PC-9 (cell line): ENCODE results near the gene FLNB. TPM values are rescaled to one million over a fixed set of nuclear protein-coding genes. Genes with fewer than 3 reads are reported as not detected.

Experiments
- BruUV-seq: library from RNA; stranded (reverse); fragments of 400-500 nt; replicated peaks from 2 replicates; lab custom pipeline; 2021; lab: Mats Ljungman, UMichigan
- CTCF ChIA-PET: fragments of 300-600 bp; sonication (Branson Sonifier 250); formaldehyde crosslinking; loops from one replicate; lab custom pipeline; 2022; ENCODE audit warnings: antibody characterized with exemption; lab: Charles Lee
- POLR2A ChIA-PET: fragments of 300-600 bp; sonication (Branson Sonifier 250); formaldehyde crosslinking; loops from one replicate; lab custom pipeline; 2022; ENCODE audit warnings: antibody characterized with exemption; ENCODE audit not compliant: unreplicated experiment; lab: Charles Lee
- DNase-seq, 2 experiments: peaks; one replicate each; pipeline versions ENCODE4 v3.0.0 to v3.0.0-alpha.2; 2015 to 2022; ENCODE audit warnings: mixed read lengths in 1 of 2
- H2AFZ ChIP-seq: fragments of 200-600 bp; sonication (generic); 2 replicates; pipeline ENCODE4 v1.8.1; 2017; ENCODE audit warnings: antibody characterized with exemption
- H3F3A ChIP-seq: fragments of 200-600 bp; sonication (generic); 2 replicates; pipeline ENCODE4 v1.8.1; 2017; ENCODE audit warnings: antibody characterized with exemption, mild to moderate bottlenecking, low read depth; ENCODE audit not compliant: insufficient read depth
- H3K27ac ChIP-seq: fragments of 200-600 bp; sonication (generic); 2 replicates; pipeline ENCODE4 v1.6.1; 2016; ENCODE audit warnings: mixed run types
- H3K27me3 ChIP-seq: fragments of 200-600 bp; sonication (generic); 2 replicates; pipeline ENCODE4 v1.6.1; 2016; ENCODE audit warnings: low read depth, mixed run types; ENCODE audit not compliant: insufficient read depth
- H3K36me3 ChIP-seq: fragments of 200-600 bp; sonication (generic); 2 replicates; pipeline ENCODE4 v1.6.1; 2016; ENCODE audit warnings: low read depth, mixed run types
- H3K4me1 ChIP-seq: fragments of 200-600 bp; sonication (generic); replicated peaks from 2 replicates; pipeline ENCODE4 v1.6.1; 2016; ENCODE audit warnings: mixed run types; ENCODE audit not compliant: insufficient read depth
- H3K4me2 ChIP-seq: fragments of 200-600 bp; sonication (generic); 2 replicates; pipeline ENCODE4 v1.6.1; 2017; ENCODE audit warnings: mixed run types
- H3K4me3 ChIP-seq: fragments of 200-600 bp; sonication (generic); 2 replicates; pipeline ENCODE4 v1.6.1; 2016; ENCODE audit warnings: mixed run types
- H3K79me2 ChIP-seq: fragments of 200-600 bp; sonication (generic); 2 replicates; pipeline ENCODE4 v1.6.1; 2017; ENCODE audit warnings: low read depth, mixed run types
- H3K9me2 ChIP-seq: fragments of 200-600 bp; sonication (generic); 2 replicates; pipeline ENCODE4 v1.8.1; 2017; ENCODE audit warnings: mild to moderate bottlenecking; ENCODE audit not compliant: insufficient read depth
- H3K9me3 ChIP-seq: fragments of 200-600 bp; sonication (generic); 2 replicates; pipeline ENCODE4 v1.8.1; 2016; ENCODE audit warnings: low read depth; ENCODE audit not compliant: insufficient read depth
- H4K20me1 ChIP-seq: fragments of 200-600 bp; sonication (generic); 2 replicates; pipeline ENCODE4 v1.8.1; 2017; ENCODE audit not compliant: insufficient read depth
- EZH2 ChIP-seq: fragments of 200-600 bp; sonication (generic); IDR thresholded peaks from 2 replicates; pipeline ENCODE4 v1.8.0; 2017; ENCODE audit warnings: antibody characterized with exemption, low read depth
- intact Hi-C: fragments of 100-400 bp; cut with micrococcal nuclease; formaldehyde crosslinking; loops from one replicate; pipeline ENCODE4 v1.10.0; 2022; ENCODE audit not compliant: unreplicated experiment
- total RNA-seq: library from RNA; stranded (reverse); gene quantifications from 2 replicates; pipeline ENCODE4 v1.2.3, GENCODE V29; 2021
- TF ChIP-seq, protein P1 (sequence below): fragments of 200-600 bp; sonication (generic); conservative IDR thresholded peaks from 2 replicates; pipeline ENCODE4 v1.6.1; 2017; ENCODE audit warnings: mixed run types, antibody characterized with exemption, mild to moderate bottlenecking, moderate library complexity

Gene FLNB
- total RNA-seq, 1 experiment from 2014 or later: 349 TPM

DNA sequence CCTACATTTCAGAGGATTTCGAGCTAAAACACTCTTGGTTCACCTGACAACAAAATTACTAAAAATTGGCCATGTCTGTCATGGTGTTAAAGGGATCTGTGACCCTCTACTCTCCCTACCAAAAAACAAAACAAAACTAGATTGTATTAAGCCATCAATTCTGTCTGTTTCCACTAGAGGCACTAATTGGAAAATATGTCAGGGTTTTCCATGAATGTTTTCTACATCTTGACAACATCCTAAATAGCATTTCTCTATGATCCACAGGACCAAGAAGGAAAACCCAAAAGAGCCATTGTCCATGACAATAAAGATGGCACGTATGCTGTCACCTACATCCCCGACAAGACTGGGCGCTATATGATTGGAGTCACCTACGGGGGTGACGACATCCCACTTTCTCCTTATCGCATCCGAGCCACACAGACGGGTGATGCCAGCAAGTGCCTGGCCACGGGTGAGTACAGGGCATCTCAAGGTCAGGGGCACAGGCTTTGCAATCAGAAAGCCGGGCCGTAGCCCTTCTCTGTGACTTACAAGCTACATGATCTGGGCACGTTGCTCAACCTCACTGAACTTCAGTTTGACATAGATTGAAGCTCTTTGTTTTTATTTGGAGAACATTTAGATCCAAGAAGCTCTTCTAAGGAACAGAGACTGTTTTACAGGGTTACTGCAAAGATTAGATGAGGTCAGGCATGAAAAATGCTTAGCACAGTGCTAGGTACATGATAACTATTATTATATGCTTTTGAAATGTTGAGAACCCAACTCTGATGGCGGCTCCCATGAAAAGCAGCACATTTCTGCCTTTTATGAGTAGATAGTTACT lies 127.7 kb downstream of the FLNB start:
- no peaks in the 10 kb centered on the region for H3K9me3 ChIP-seq
- peaks cover 16% of the 10 kb centered on the region; the same call in 1 of the 2 replicates for H3F3A ChIP-seq
- H3K27ac ChIP-seq: no peak overlapping the region
- H2AFZ ChIP-seq: no peak overlapping the region
- no peak overlapping the region for H3K4me3 ChIP-seq
- POLR2A ChIA-PET: no interaction called here
- H3K4me1 ChIP-seq: no peaks in the 10 kb centered on the region
- DNase-seq: no peak
- CTCF ChIA-PET: no interaction called here
- H3K27me3 ChIP-seq: no peaks in the 10 kb centered on the region
- peaks cover 15% of the 10 kb centered on the region; the same call in 1 of the 2 replicates for H4K20me1 ChIP-seq
- TF ChIP-seq, protein P1, sequence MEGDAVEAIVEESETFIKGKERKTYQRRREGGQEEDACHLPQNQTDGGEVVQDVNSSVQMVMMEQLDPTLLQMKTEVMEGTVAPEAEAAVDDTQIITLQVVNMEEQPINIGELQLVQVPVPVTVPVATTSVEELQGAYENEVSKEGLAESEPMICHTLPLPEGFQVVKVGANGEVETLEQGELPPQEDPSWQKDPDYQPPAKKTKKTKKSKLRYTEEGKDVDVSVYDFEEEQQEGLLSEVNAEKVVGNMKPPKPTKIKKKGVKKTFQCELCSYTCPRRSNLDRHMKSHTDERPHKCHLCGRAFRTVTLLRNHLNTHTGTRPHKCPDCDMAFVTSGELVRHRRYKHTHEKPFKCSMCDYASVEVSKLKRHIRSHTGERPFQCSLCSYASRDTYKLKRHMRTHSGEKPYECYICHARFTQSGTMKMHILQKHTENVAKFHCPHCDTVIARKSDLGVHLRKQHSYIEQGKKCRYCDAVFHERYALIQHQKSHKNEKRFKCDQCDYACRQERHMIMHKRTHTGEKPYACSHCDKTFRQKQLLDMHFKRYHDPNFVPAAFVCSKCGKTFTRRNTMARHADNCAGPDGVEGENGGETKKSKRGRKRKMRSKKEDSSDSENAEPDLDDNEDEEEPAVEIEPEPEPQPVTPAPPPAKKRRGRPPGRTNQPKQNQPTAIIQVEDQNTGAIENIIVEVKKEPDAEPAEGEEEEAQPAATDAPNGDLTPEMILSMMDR: peak; percentile 52; the same call in 1 of the 2 replicates
- TF ChIP-seq EZH2: no peak
- intact Hi-C loops: no loop called here
- peaks cover 14% of the 10 kb centered on the region for H3K36me3 ChIP-seq
- no peaks in the 10 kb centered on the region for H3K9me2 ChIP-seq
- BruUV-seq: no TSS peak
- no peak overlapping the region for H3K4me2 ChIP-seq
- H3K79me2 ChIP-seq: no peaks in the 10 kb centered on the region

DNA sequence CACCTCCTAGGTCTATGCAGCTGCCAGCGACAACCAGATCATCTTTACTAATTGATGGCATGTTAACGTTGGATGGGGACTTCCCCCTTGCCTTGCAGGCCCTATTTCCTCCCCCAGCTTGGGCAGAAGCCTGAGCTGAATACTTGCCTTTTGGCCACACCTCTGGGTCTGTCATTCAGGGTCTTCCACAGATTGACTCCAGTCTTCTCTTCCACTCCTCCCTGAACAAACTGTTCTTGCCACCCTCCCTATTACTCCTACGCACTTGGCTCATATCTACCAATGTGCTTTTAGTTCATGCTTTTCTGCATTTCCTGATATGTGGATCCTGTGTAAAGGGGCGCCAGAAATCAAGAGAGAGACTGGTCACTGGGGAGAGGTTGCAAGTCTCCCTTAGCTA lies 129.1 kb downstream of the FLNB start:
- Histone ChIP-seq H3K36me3 (peaks cover 22% of the 10 kb centered on the region), H3F3A (peaks cover 20% of the 10 kb centered on the region; the same call in 1 of the 2 replicates), H3K27ac (no peak overlapping the region), H3K79me2 (no peaks in the 10 kb centered on the region), H3K9me2 (no peaks in the 10 kb centered on the region), H2AFZ (no peak overlapping the region), H4K20me1 (0 out of 2 replicates have a peak, but pooled peaks cover 14% of the 10 kb centered on the region), H3K4me1 (no peaks in the 10 kb centered on the region), H3K4me3 (no peak overlapping the region), H3K9me3 (no peaks in the 10 kb centered on the region), H3K27me3 (no peaks in the 10 kb centered on the region), H3K4me2 (no peak overlapping the region)
- DNase-seq: no peak
- no TSS peak for BruUV-seq
- intact Hi-C loops: no loop called here
- POLR2A ChIA-PET: interaction anchor here (0.5 kb wide), 1 partner anchor 76 kb away, joined by 31 read pairs; no protein-coding TSS in a partner anchor
- CTCF ChIA-PET: no interaction called here
- TF ChIP-seq EZH2: no peak
- TF ChIP-seq, protein P1: no peak

DNA sequence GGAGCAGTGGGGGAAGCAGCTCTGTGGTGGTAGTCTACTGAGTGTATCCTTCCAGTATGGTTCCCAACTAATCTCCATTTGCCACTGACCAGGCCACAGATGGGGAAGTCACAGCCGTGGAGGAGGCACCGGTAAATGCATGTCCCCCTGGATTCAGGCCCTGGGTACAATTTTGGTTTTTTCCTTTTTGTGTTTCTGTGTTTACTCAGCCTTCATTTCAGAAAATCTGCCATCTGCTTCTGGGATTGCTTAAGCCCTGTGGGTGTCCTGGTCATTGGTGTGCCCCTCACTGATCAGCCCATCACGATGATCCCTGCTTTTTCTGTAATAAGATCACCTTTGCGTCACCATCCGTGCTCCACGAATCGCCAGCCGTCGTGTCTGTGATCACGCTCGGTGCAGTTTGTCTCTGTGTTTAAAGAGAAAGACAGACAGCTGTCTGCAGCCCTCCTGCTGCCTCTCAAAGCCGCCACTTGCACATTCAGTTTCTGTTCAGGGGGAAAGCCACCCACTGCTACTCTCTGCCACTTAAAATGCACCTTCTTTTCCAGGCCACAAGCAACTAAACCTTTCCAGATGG lies 133.6 kb downstream of the FLNB start:
- Histone ChIP-seq H3F3A (peaks cover 18% of the 10 kb centered on the region; the same call in 1 of the 2 replicates), H3K36me3 (peaks cover 56% of the 10 kb centered on the region), H3K4me2 (no peak overlapping the region), H2AFZ (no peak overlapping the region), H3K4me1 (no peaks in the 10 kb centered on the region), H3K9me3 (no peaks in the 10 kb centered on the region), H3K27me3 (no peaks in the 10 kb centered on the region), H3K79me2 (no peaks in the 10 kb centered on the region), H3K9me2 (no peaks in the 10 kb centered on the region), H3K27ac (no peak overlapping the region), H3K4me3 (no peak overlapping the region), H4K20me1 (peaks cover 25% of the 10 kb centered on the region)
- no TSS peak for BruUV-seq
- intact Hi-C loops: no loop called here
- TF ChIP-seq EZH2: no peak
- TF ChIP-seq, protein P1: no peak
- CTCF ChIA-PET: no interaction called here
- POLR2A ChIA-PET: no interaction called here
- no peak for DNase-seq
